AG04450 (cell line): ENCODE data around the gene GH2. TPM values are rescaled to one million over a fixed set of nuclear protein-coding genes. Genes with fewer than 3 reads are reported as not detected.

ENCODE experiments used
- CTCF ChIA-PET: fragments of 300-600, 350-600 bp; formaldehyde crosslinking; extraction: SDS; loops from one replicate; lab custom pipeline; 2022; ENCODE audit warnings: antibody characterized with exemption, inconsistent platforms; lab: Charles Lee
- POLR2A ChIA-PET: fragments of 350-600 bp; formaldehyde crosslinking; extraction: SDS; loops from one replicate; lab custom pipeline; 2021; ENCODE audit warnings: antibody characterized with exemption, inconsistent platforms; lab: Yijun Ruan, JAX
- DNase-seq: peaks from one replicate; pipeline ENCODE4 v3.0.0-alpha.2; 2011; ENCODE audit warnings: low read depth, low spot score
- H3K27ac ChIP-seq: one replicate; pipeline ENCODE4 v1.5.1; 2012; ENCODE audit warnings: low read depth, low read length, control low read depth
- H3K27me3 ChIP-seq: one replicate; pipeline ENCODE4 v1.6.0; 2012; ENCODE audit warnings: low read length; ENCODE audit not compliant: control insufficient read depth, insufficient read depth
- H3K4me3 ChIP-seq: 2 replicates; pipeline ENCODE4 v1.5.1; 2011; ENCODE audit warnings: mild to moderate bottlenecking, low read depth, low read length, control low read depth
- H3K9me3 ChIP-seq: 2 replicates; pipeline ENCODE4 v1.5.1; 2012; ENCODE audit warnings: low read length; ENCODE audit not compliant: control insufficient read depth, insufficient read depth
- CTCF ChIP-seq: IDR thresholded peaks from 2 replicates; pipeline ENCODE4 v1.5.1; 2011; ENCODE audit warnings: low read depth, low read length, control low read depth, inconsistent platforms
- polyA plus RNA-seq: library from polyadenylated mRNA; depleted of rRNA; stranded (reverse); fragments of >200 nt; gene quantifications from 2 replicates; pipeline ENCODE4 v1.2.3, GENCODE V29; 2011; rRNA removed
- small RNA-seq: library from RNA; depleted of rRNA; stranded (forward); fragments of <200 nt; gene quantifications from one replicate; pipeline ENCODE3, GENCODE V24; 2012; ENCODE audit warnings: low read depth; ENCODE audit not compliant: insufficient read length

The GH2 gene
- polyA plus RNA-seq, 1 experiment, result not detected

DNA sequence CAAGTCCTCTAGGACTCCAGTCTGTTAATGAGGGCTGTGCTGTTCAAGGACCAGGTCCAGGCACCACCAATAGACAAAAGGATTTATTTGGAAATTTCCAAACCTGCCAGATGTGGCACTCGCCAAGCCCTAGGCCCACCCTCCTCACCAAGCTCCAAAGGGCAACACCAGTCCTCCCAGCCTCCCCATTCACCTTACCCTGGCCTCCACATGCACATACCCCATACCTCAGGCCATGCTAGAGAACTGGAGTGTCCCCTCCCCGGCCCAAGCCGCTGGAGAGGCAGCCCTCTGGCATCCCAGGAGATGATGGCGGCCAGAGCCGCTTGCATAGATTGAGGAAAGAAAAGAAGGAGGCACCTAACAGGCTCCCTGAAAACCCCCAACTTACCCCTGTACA, 49.7 kb downstream of the GH2 start:
- POLR2A ChIA-PET, result interaction anchor here (1.4 kb wide), 1 partner anchor 9 kb away, joined by 4 read pairs; no protein-coding TSS in a partner anchor

GRCh38 chr17:63831505-63831904, 50.2 kb downstream of the GH2 start:
- TF ChIP-seq CTCF, result no peak
- Histone ChIP-seq H3K27ac (no peak overlapping the region), H3K27me3 (no peaks in the 10 kb centered on the region), H3K9me3 (no peaks in the 10 kb centered on the region; the same call in 1 of the 2 replicates), H3K4me3 (no peak overlapping the region)
- ChIA-PET POLR2A (interaction anchor here (1.4 kb wide), 1 partner anchor 10 kb away, joined by 4 read pairs; no protein-coding TSS in a partner anchor), CTCF (no interaction called here)
- DNase-seq, result no peak

More for the DNA sequence above, 49.7 kb downstream of the GH2 start:
- TF ChIP-seq CTCF, result no peak
- CTCF ChIA-PET, result no interaction called here
- Histone ChIP-seq H3K27ac (no peak overlapping the region), H3K27me3 (no peaks in the 10 kb centered on the region), H3K4me3 (no peak overlapping the region), H3K9me3 (no peaks in the 10 kb centered on the region; the same call in 1 of the 2 replicates)
- DNase-seq, result no peak

- Histone ChIP-seq H3K4me3 (no peak overlapping the region), H3K27ac (no peak overlapping the region), H3K9me3 (no peaks in the 10 kb centered on the region; the same call in 1 of the 2 replicates), H3K27me3 (no peaks in the 10 kb centered on the region)
- DNase-seq, result no peak
- CTCF ChIA-PET, result interaction anchor here (0.6 kb wide), 1 partner anchor 33 kb away, joined by 3 read pairs; no protein-coding TSS in a partner anchor
- POLR2A ChIA-PET, result interaction anchor here (1.4 kb wide), 1 partner anchor 10 kb away, joined by 4 read pairs; no protein-coding TSS in a partner anchor
- no peak for TF ChIP-seq CTCF
Observed at GRCh38 chr17:63830904-63831491, 50.7 kb downstream of the GH2 start.

DNA sequence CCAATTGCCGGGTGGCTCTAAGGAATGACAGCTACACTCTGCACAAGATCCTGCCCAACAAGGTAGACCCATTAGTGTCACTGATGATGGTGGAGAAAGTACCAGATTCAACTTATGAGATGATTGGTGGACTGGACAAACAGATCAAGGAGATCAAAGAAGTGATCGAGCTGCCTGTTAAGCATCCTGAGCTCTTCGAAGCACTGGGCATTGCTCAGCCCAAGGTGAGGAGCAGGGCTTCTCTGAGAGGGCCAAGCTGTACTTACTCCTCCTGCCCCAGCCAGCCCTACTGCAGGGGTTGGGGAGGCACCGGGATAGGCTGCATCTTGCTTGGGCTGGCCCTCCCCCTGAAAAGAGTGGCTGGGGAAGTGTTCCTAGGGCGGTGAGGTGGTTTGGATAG, 51.5 kb downstream of the GH2 start:
- CTCF ChIA-PET, result interaction anchor here (0.6 kb wide), 1 partner anchor 33 kb away, joined by 3 read pairs; no protein-coding TSS in a partner anchor
- DNase-seq, result no peak
- Histone ChIP-seq H3K4me3 (no peak overlapping the region), H3K27me3 (no peaks in the 10 kb centered on the region), H3K27ac (no peak overlapping the region), H3K9me3 (no peaks in the 10 kb centered on the region; the same call in 1 of the 2 replicates)
- POLR2A ChIA-PET, result interaction anchor here (0.9 kb wide), 1 partner anchor 56 kb away, joined by 3 read pairs; the partner anchor contains the start of genes CCDC47 and DDX42
- no peak for TF ChIP-seq CTCF

Small RNA genes within 50 kb of the gene (small RNA-seq; reads per million reads assigned to genes)
- not detected for gene AC040958.1
- not detected for gene AC127029.1
- not detected for gene GH1

Other genes starting within 250 kb of the GH2 start
- gene LIMD2, start 181.8 kb downstream of the GH2 start, polyA plus RNA-seq, result 13.4 and 24.6 TPM in 2 replicates
- gene STRADA, start 140.1 kb downstream of the GH2 start, polyA plus RNA-seq, result 28.0 and 28.1 TPM in 2 replicates
- 52.2 and 68.9 TPM in 2 replicates for gene CCDC47, start 108.3 kb downstream of the GH2 start, polyA plus RNA-seq
- gene DDX42, start 107.8 kb downstream of the GH2 start, polyA plus RNA-seq, result 122 and 141 TPM in 2 replicates
- 179 and 220 TPM in 2 replicates for gene PSMC5, start 54.5 kb downstream of the GH2 start, polyA plus RNA-seq
- 54.2 and 58.4 TPM in 2 replicates for gene FTSJ3, start 54.3 kb downstream of the GH2 start, polyA plus RNA-seq
- 48.8 and 58.3 TPM in 2 replicates for gene SMARCD2, start 39.3 kb downstream of the GH2 start, polyA plus RNA-seq
- not detected in 2 replicates for gene CSH2, start 8.3 kb downstream of the GH2 start, polyA plus RNA-seq
- not detected in 2 replicates for gene CSH1, start 14.6 kb upstream of the GH2 start, polyA plus RNA-seq
- gene CSHL1, start 29.3 kb upstream of the GH2 start, polyA plus RNA-seq, result not detected in 2 replicates
- not detected in 2 replicates for gene GH1, start 36.9 kb upstream of the GH2 start, polyA plus RNA-seq
- not detected in 2 replicates for gene CD79B, start 50.4 kb upstream of the GH2 start, polyA plus RNA-seq
- 0.01 TPM in 2 replicates for gene SCN4A, start 91.0 kb upstream of the GH2 start, polyA plus RNA-seq
- gene PRR29, start 116.4 kb upstream of the GH2 start, polyA plus RNA-seq, result 0.15 and 0.19 TPM in 2 replicates
- gene ICAM2, start 138.7 kb upstream of the GH2 start, polyA plus RNA-seq, result 0.16 and 0.52 TPM in 2 replicates
- gene ERN1, start 248.2 kb upstream of the GH2 start, polyA plus RNA-seq, result 4.5 and 4.7 TPM in 2 replicates